HCT116 (cell line): ENCODE data around the gene ARHGEF19. TPM values are rescaled to one million over a fixed set of nuclear protein-coding genes. Genes with fewer than 3 reads are reported as not detected.

Source experiments
- ATAC-seq: fragments of 200-7000 bp; cut with Tn5 transposase; 2 replicates; pipeline ENCODE4 v1.9.1; 2020; ENCODE audit warnings: mild to moderate bottlenecking, moderate library complexity
- BruUV-seq: library from RNA; stranded (reverse); fragments of 400-500 nt; replicated peaks from 2 replicates; lab custom pipeline; 2021; lab: Mats Ljungman, UMichigan
- CTCF ChIA-PET: fragments of 300-600 bp; sonication (Branson Sonifier 250); formaldehyde crosslinking; loops from one replicate; lab custom pipeline; 2021; ENCODE audit warnings: antibody characterized with exemption; lab: Charles Lee
- POLR2A ChIA-PET: fragments of 300-600, 350-600 bp; sonication (Branson Sonifier 250); formaldehyde crosslinking; loops from one replicate; lab custom pipeline; 2021; ENCODE audit warnings: antibody characterized with exemption; lab: Charles Lee
- RAD21 ChIA-PET, 2 experiments: fragments of 300-600 bp; sonication (Branson Sonifier 250); formaldehyde crosslinking; loops; one replicate each; lab custom pipeline; 2023; ENCODE audit warnings: low total read pairs in 2 of 2; ENCODE audit not compliant: uncharacterized antibody in 2 of 2, unreplicated experiment in 2 of 2, low non-redundant PET in 1 of 2; lab: Charles Lee
- DNase-seq: peaks from one replicate; pipeline ENCODE4 v3.0.0-alpha.2; 2010; ENCODE audit warnings: low read depth, low spot score
- H2AFZ ChIP-seq: fragments of 200-600 bp; shearing (Covaris generic), sonication (generic); 2 replicates; pipeline ENCODE4 v1.6.1; 2017; ENCODE audit warnings: low read depth, mixed run types, mixed read lengths, antibody characterized with exemption, low read length; ENCODE audit not compliant: poor library complexity, severe bottlenecking
- H3K27ac ChIP-seq: 2 replicates; pipeline ENCODE4 v1.5.1; 2012; ENCODE audit warnings: low read depth, low read length
- H3K27me3 ChIP-seq: fragments of 200-600 bp; sonication (generic); 2 replicates; pipeline ENCODE4 v1.6.1; 2016; ENCODE audit warnings: mixed run types, low read length, mixed read lengths; ENCODE audit not compliant: insufficient read depth
- H3K36me3 ChIP-seq, 2 experiments: fragments of 200-500 bp in 1 of 2; fragments of 200-600 bp in 1 of 2; sonication (Bioruptor generic) in 1 of 2; sonication (generic) in 1 of 2; 2 replicates each; pipeline versions ENCODE4 v1.5.1 to v1.6.1; 2014 to 2016; ENCODE audit warnings: low read length in 2 of 2, inconsistent platforms in 1 of 2, mixed read lengths in 1 of 2, mixed run types in 1 of 2; ENCODE audit not compliant: insufficient read depth in 2 of 2, control insufficient read depth in 1 of 2
- H3K4me1 ChIP-seq, 2 experiments: fragments of 200-600 bp in 1 of 2; sonication (generic) in 1 of 2; 2 replicates each; pipeline versions ENCODE4 v1.5.1 to v1.6.1; 2012 to 2017; ENCODE audit warnings: low read length in 2 of 2, inconsistent platforms in 1 of 2, mild to moderate bottlenecking in 1 of 2, mixed read lengths in 1 of 2, mixed run types in 1 of 2, moderate library complexity in 1 of 2; ENCODE audit not compliant: insufficient read depth in 2 of 2, control insufficient read depth in 1 of 2
- H3K4me2 ChIP-seq: fragments of 200-600 bp; sonication (generic); 2 replicates; pipeline ENCODE4 v1.6.1; 2017; ENCODE audit warnings: mixed run types, low read length, mixed read lengths
- H3K4me3 ChIP-seq, 2 experiments: fragments of 200-600 bp in 1 of 2; sonication (generic) in 1 of 2; replicated peaks in 1 of 2; 2 replicates each; pipeline ENCODE4 v1.5.1; 2011 to 2016; ENCODE audit warnings: low read length in 2 of 2, control low read depth in 1 of 2, low read depth in 1 of 2, mild to moderate bottlenecking in 1 of 2, mixed read lengths in 1 of 2, mixed run types in 1 of 2
- H3K79me2 ChIP-seq: fragments of 200-600 bp; sonication (generic); 2 replicates; pipeline ENCODE4 v1.6.1; 2017; ENCODE audit warnings: mild to moderate bottlenecking, mixed run types, low read length, moderate library complexity, mixed read lengths; ENCODE audit not compliant: insufficient read depth
- H3K9ac ChIP-seq: fragments of 200-600 bp; sonication (generic); 2 replicates; pipeline ENCODE4 v1.6.1; 2016; ENCODE audit warnings: low read length, mixed read lengths
- H3K9me2 ChIP-seq: fragments of 200-600 bp; sonication (generic), shearing (Covaris generic); 2 replicates; pipeline ENCODE4 v1.6.1; 2017; ENCODE audit warnings: mixed run types, mild to moderate bottlenecking, moderate library complexity; ENCODE audit not compliant: insufficient read depth
- H3K9me3 ChIP-seq, 2 experiments: fragments of 200-500 bp in 1 of 2; fragments of 200-600 bp in 1 of 2; sonication (Bioruptor generic) in 1 of 2; sonication (generic) in 1 of 2; 2 replicates each; pipeline ENCODE4 v1.6.1; 2014 to 2017; ENCODE audit warnings: low read length in 2 of 2, mixed read lengths in 2 of 2, inconsistent platforms in 1 of 2, low read depth in 1 of 2, mild to moderate bottlenecking in 1 of 2, mixed run types in 1 of 2, moderate library complexity in 1 of 2; ENCODE audit not compliant: control insufficient read depth in 1 of 2, insufficient read depth in 1 of 2
- H4K20me1 ChIP-seq: fragments of 200-600 bp; sonication (generic), shearing (Covaris generic); 2 replicates; pipeline ENCODE4 v1.6.1; 2017; ENCODE audit warnings: mixed run types, mild to moderate bottlenecking, moderate library complexity; ENCODE audit not compliant: insufficient read depth
- CBX3 ChIP-seq: IDR thresholded peaks from 2 replicates; pipeline ENCODE4 v1.6.1; 2012; ENCODE audit warnings: low read depth
- CTCF ChIP-seq, 3 experiments: fragments of 200-600 bp in 1 of 3; sonication (generic) in 1 of 3; IDR thresholded peaks in 2 of 3; conservative IDR thresholded peaks in 1 of 3; 2 replicates each; pipeline ENCODE4 v1.5.1; 2012 to 2017; ENCODE audit warnings: low read depth in 2 of 3, low read length in 2 of 3, antibody characterized with exemption in 1 of 3, borderline replicate concordance in 1 of 3, control low read depth in 1 of 3, mild to moderate bottlenecking in 1 of 3, mixed read lengths in 1 of 3, mixed run types in 1 of 3, moderate library complexity in 1 of 3; ENCODE audit not compliant: insufficient read depth in 1 of 3
- MAX ChIP-seq: IDR thresholded peaks from 2 replicates; pipeline ENCODE4 v1.6.1; 2012
- ZFX ChIP-seq: fragments of 450-650 bp; IDR thresholded peaks from 2 replicates; pipeline ENCODE4 v1.6.1; 2017
- intact Hi-C: fragments of 100-400 bp; cut with micrococcal nuclease; formaldehyde crosslinking; loops from 2 replicates; pipeline ENCODE4 v1.10.0; 2022
- total RNA-seq: library from RNA; stranded (reverse); gene quantifications from one replicate; pipeline ENCODE4 v1.2.1, GENCODE V29; 2021; ENCODE audit not compliant: unreplicated experiment

Gene ARHGEF19
- total RNA-seq, 1 experiment from 2014 or later = 59.7 TPM

- H3K4me1 ChIP-seq = peaks cover 77 to 100% of the 10 kb centered on the region in 2 experiments
These were observed 40.1 kb downstream of the ARHGEF19 start for GRCh38 chr1:16172218-16172830.

GRCh38 chr1:16171314-16172151 is 40.9 kb downstream of the ARHGEF19 start:
- BruUV-seq = no TSS peak
- H3K4me3 ChIP-seq = no peak overlapping the region
- ChIA-PET RAD21 (interaction anchor here in 1 of 2 experiments (1.1 kb wide), 1 partner anchor 9 kb away, joined by 3 read pairs; no protein-coding TSS in a partner anchor), POLR2A (interaction anchor here (1.1 to 3.9 kb wide), 4 partner anchors 8 to 28 kb away, joined by 3 to 30 read pairs (median 8); partner anchors contain the start of gene EPHA2), CTCF (interaction anchor here (0.6 kb wide), 1 partner anchor 89 kb away, joined by 4 read pairs; no protein-coding TSS in a partner anchor)
- ATAC-seq (no peak), DNase-seq (no peak)
- no peaks in the 10 kb centered on the region for H3K9me2 ChIP-seq
- no peaks in the 10 kb centered on the region for H4K20me1 ChIP-seq
- no peaks in the 10 kb centered on the region for H3K36me3 ChIP-seq
- peak overlapping the region; percentile 95 for H3K27ac ChIP-seq
- H3K79me2 ChIP-seq = no peaks in the 10 kb centered on the region
- no peak overlapping the region for H2AFZ ChIP-seq
- intact Hi-C loops = no loop called here
- H3K27me3 ChIP-seq = no peaks in the 10 kb centered on the region
- H3K9ac ChIP-seq = peak overlapping the region; percentile 71
- peaks cover 71 to 100% of the 10 kb centered on the region in 2 experiments for H3K4me1 ChIP-seq
- H3K4me2 ChIP-seq = peak overlapping the region; percentile 71
- TF ChIP-seq CBX3 = no peak
- 0 out of 2 replicates have a peak, but pooled peaks have one; percentile 31 for TF ChIP-seq ZFX
- TF ChIP-seq MAX = no peak
- TF ChIP-seq CTCF (IDR thresholded peaks at IDR 0.05 in 2 of 3, conservative IDR thresholded peaks at IDR 0.05 in 1 of 3; ENCODE audit: borderline replicate concordance in 1 of 3, insufficient read depth in 1 of 3, low read depth in 2 of 3, low read length in 2 of 3) = no peak
- TF ChIP-seq, all 23 proteins: peak for 1
- no peaks in the 10 kb centered on the region for H3K9me3 ChIP-seq

More at GRCh38 chr1:16172218-16172830, 40.1 kb downstream of the ARHGEF19 start:
- no peaks in the 10 kb centered on the region for H3K36me3 ChIP-seq
- BruUV-seq = no TSS peak
- no peak overlapping the region for H3K4me3 ChIP-seq
- H4K20me1 ChIP-seq = no peaks in the 10 kb centered on the region
- no peaks in the 10 kb centered on the region for H3K79me2 ChIP-seq
- ChIA-PET POLR2A (interaction anchor here (1.1 to 3.9 kb wide), 6 partner anchors 9 to 99 kb away, joined by 3 to 30 read pairs (median 3); partner anchors contain the start of gene FAM131C), RAD21 (interaction anchor here in 1 of 2 experiments (1.1 kb wide), 1 partner anchor 9 kb away, joined by 3 read pairs; no protein-coding TSS in a partner anchor), CTCF (no interaction called here)
- no peak overlapping the region for H2AFZ ChIP-seq
- H3K4me2 ChIP-seq = peak overlapping the region; percentile 71
- TF ChIP-seq MAX = no peak
- H3K9me3 ChIP-seq = no peaks in the 10 kb centered on the region
- no peaks in the 10 kb centered on the region for H3K27me3 ChIP-seq
- intact Hi-C loops = no loop called here
- DNase-seq (no peak), ATAC-seq (no peak)
- H3K27ac ChIP-seq = peak overlapping the region; percentile 95
- H3K9me2 ChIP-seq = no peaks in the 10 kb centered on the region
- H3K9ac ChIP-seq = peak overlapping the region; percentile 71
